GM12878 (cell line): Measurements from ENCODE around the gene POR. TPM values are rescaled to one million over a fixed set of nuclear protein-coding genes. Genes with fewer than 3 reads are reported as not detected.

Experiments
- ATAC-seq: fragments of 200-7000 bp; cut with Tn5 transposase; 3 replicates; pipeline ENCODE4 v1.9.1; 2020; ENCODE audit warnings: mild to moderate bottlenecking, moderate library complexity
- BruUV-seq: library from RNA; stranded (reverse); fragments of 400-500 nt; replicated peaks from 2 replicates; lab custom pipeline; 2021; lab: Mats Ljungman, UMichigan
- CTCF ChIA-PET: fragments of 300-600 bp; sonication (Branson Sonifier 250); formaldehyde crosslinking; extraction: SDS; loops from one replicate; lab custom pipeline; 2021; ENCODE audit warnings: inconsistent platforms; lab: Yijun Ruan, JAX
- POLR2A ChIA-PET: fragments of 350-600 bp; formaldehyde crosslinking; extraction: SDS; loops from one replicate; lab custom pipeline; 2021; ENCODE audit warnings: inconsistent platforms; lab: Charles Lee
- RAD21 ChIA-PET: fragments of 300-600 bp; sonication (Branson Sonifier 250); formaldehyde crosslinking; loops from one replicate; lab custom pipeline; 2023; ENCODE audit warnings: antibody characterized with exemption; ENCODE audit not compliant: unreplicated experiment; lab: Charles Lee
- SMC1A ChIA-PET: fragments of 300-600 bp; sonication (Branson Sonifier 250); formaldehyde crosslinking; loops from one replicate; lab custom pipeline; 2023; ENCODE audit not compliant: unreplicated experiment, uncharacterized antibody; lab: Charles Lee
- DNase-seq: peaks from one replicate; pipeline ENCODE4 v3.0.0-alpha.2; 2011; ENCODE audit warnings: low read depth, low spot score
- FAIRE-seq: peaks from 3 replicates; lab custom pipeline; 2011; peaks lifted over from hg19 to GRCh38; lab: Jason Lieb, UNC
- H2AFZ ChIP-seq: 2 replicates; pipeline ENCODE4 v1.6.0; 2011; ENCODE audit warnings: low read depth, low read length, control low read depth; ENCODE audit not compliant: control insufficient read depth
- H3K27ac ChIP-seq: 2 replicates; pipeline ENCODE4 v1.5.1; 2011; ENCODE audit warnings: control low read depth; ENCODE audit not compliant: control insufficient read depth, insufficient read depth
- H3K27me3 ChIP-seq, 2 experiments: replicated peaks in 1 of 2; 2 replicates each; pipeline versions ENCODE4 v1.6.0 to v1.6.1; 2011; ENCODE audit warnings: low read length in 1 of 2; ENCODE audit not compliant: control insufficient read depth in 2 of 2, insufficient read depth in 2 of 2
- H3K36me3 ChIP-seq, 2 experiments: 2 replicates each; pipeline ENCODE4 v1.5.1; 2011; ENCODE audit warnings: low read length in 1 of 2; ENCODE audit not compliant: control insufficient read depth in 2 of 2, insufficient read depth in 2 of 2
- H3K4me1 ChIP-seq: 2 replicates; pipeline ENCODE4 v1.6.1; 2011; ENCODE audit warnings: mild to moderate bottlenecking, low read length, moderate library complexity, mixed read lengths; ENCODE audit not compliant: control insufficient read depth, insufficient read depth
- H3K4me2 ChIP-seq: 2 replicates; pipeline ENCODE4 v1.6.0; 2011; ENCODE audit warnings: control low read depth; ENCODE audit not compliant: control insufficient read depth, insufficient read depth
- H3K4me3 ChIP-seq: fragments of 200-600 bp; sonication (generic); 2 replicates; pipeline ENCODE4 v1.5.1; 2016
- H3K79me2 ChIP-seq: 2 replicates; pipeline ENCODE4 v1.6.0; 2011; ENCODE audit warnings: low read length; ENCODE audit not compliant: control insufficient read depth, insufficient read depth
- H3K9ac ChIP-seq: 2 replicates; pipeline ENCODE4 v1.8.0; 2011; ENCODE audit warnings: low read length, control low read depth, mixed read lengths; ENCODE audit not compliant: control insufficient read depth, insufficient read depth
- H3K9me3 ChIP-seq: replicated peaks from 3 replicates; pipeline ENCODE4 v1.5.1; 2011; ENCODE audit warnings: mild to moderate bottlenecking, low read length; ENCODE audit not compliant: control insufficient read depth, insufficient read depth
- H4K20me1 ChIP-seq: 2 replicates; pipeline ENCODE4 v1.6.0; 2011; ENCODE audit not compliant: control insufficient read depth, insufficient read depth
- CHD4 ChIP-seq: fragments of 200-600 bp; sonication (generic); IDR thresholded peaks from 2 replicates; pipeline ENCODE4 v1.6.1; 2016; ENCODE audit warnings: mild to moderate bottlenecking
- EGR1 ChIP-seq, 2 experiments: IDR thresholded peaks; 1 replicate in 1 of 2; 2 replicates in 1 of 2; pipeline ENCODE4 v1.6.1; 2011 to 2012; ENCODE audit warnings: low read depth in 2 of 2, low read length in 2 of 2, borderline replicate concordance in 1 of 2, mild to moderate bottlenecking in 1 of 2, moderate library complexity in 1 of 2
- HCFC1 ChIP-seq: fragments of 150-350 bp; IDR thresholded peaks from 2 replicates; pipeline ENCODE4 v1.6.1; 2014; ENCODE audit warnings: low read length
- NFYB ChIP-seq: IDR thresholded peaks from 2 replicates; pipeline ENCODE4 v1.6.1; 2011; ENCODE audit warnings: low read depth, mild to moderate bottlenecking, low read length, improper control_type of control experiment, moderate library complexity; ENCODE audit not compliant: insufficient read depth
- NR2F1 ChIP-seq: fragments of 450-650 bp; conservative IDR thresholded peaks from 2 replicates; pipeline ENCODE4 v1.6.1; 2017; ENCODE audit warnings: mild to moderate bottlenecking
- TCF3 ChIP-seq: IDR thresholded peaks from 2 replicates; pipeline ENCODE4 v1.6.1; 2012; ENCODE audit warnings: low read depth, mild to moderate bottlenecking, low read length, borderline replicate concordance; ENCODE audit not compliant: insufficient read depth
- WGBS: methylation state at CpG from one replicate; pipeline ENCODE4 v1.1.6; 2016; ENCODE audit warnings: low lambda C conversion rate; ENCODE audit not compliant: insufficient replicate concordance, insufficient coverage; ENCODE audit errors: missing lambda C conversion rate; 5-methylcytosine and 5-hydroxymethylcytosine counted together
- in situ Hi-C: fragments of 300-500 bp; cut with MboI; formaldehyde crosslinking; loops from 9 replicates; pipeline ENCODE4 v1.14.3; 2018; ENCODE audit warnings: mixed read lengths
- intact Hi-C: fragments of 100-400 bp; cut with micrococcal nuclease; formaldehyde crosslinking; loops from one replicate; pipeline ENCODE4 v1.14.2; 2022; ENCODE audit not compliant: unreplicated experiment
- polyA plus RNA-seq, 11 experiments: library from polyadenylated mRNA; depleted of rRNA in 4 of 11; unstranded in 6 of 11; stranded (reverse) in 5 of 11; fragments of >200 nt; fragmentation: Nextera tagmentation in 4 of 11; fragmentation: Illumina TruSeq in 1 of 11; extraction: Ambion mirVana in 4 of 11; extraction: Trizol in 1 of 11; gene quantifications; 1 replicate in 1 of 11; 2 replicates in 10 of 11; pipeline versions ENCODE4 v1.2.1 to v1.2.3, GENCODE V29; 2011 to 2016; ENCODE audit warnings: inconsistent platforms in 2 of 11, missing spikeins in 2 of 11, low read depth in 1 of 11
- total RNA-seq, 4 experiments: library from RNA; depleted of rRNA in 3 of 4; stranded (reverse); fragments of >200 nt in 3 of 4; fragmentation: Illumina TruSeq in 1 of 4; extraction: Trizol in 1 of 4; gene quantifications; 2 replicates each; pipeline versions ENCODE4 v1.2.1 to v1.2.3, GENCODE V29; 2013 to 2021
- TF ChIP-seq, protein P1 (sequence below): IDR thresholded peaks from 2 replicates; pipeline ENCODE4 v1.6.1; 2012; ENCODE audit warnings: improper control_type of control experiment, low read depth, low read length; ENCODE audit not compliant: insufficient replicate concordance
- TF ChIP-seq, protein P2 (sequence below): fragments of 450-650 bp; IDR thresholded peaks from 2 replicates; pipeline ENCODE4 v1.6.1; 2017; ENCODE audit warnings: mild to moderate bottlenecking, moderate library complexity
- TF ChIP-seq, protein P3 (sequence below): fragments of 450-650 bp; IDR thresholded peaks from 2 replicates; pipeline ENCODE4 v1.6.1; 2014; ENCODE audit warnings: mild to moderate bottlenecking

POR gene
- total and polyA plus RNA-seq, 10 of the 15 experiments (the other 5 are each of a cell fraction or from before 2014, with no cell fraction given) = 2.2 to 75.8 (median 35.9) TPM

DNA sequence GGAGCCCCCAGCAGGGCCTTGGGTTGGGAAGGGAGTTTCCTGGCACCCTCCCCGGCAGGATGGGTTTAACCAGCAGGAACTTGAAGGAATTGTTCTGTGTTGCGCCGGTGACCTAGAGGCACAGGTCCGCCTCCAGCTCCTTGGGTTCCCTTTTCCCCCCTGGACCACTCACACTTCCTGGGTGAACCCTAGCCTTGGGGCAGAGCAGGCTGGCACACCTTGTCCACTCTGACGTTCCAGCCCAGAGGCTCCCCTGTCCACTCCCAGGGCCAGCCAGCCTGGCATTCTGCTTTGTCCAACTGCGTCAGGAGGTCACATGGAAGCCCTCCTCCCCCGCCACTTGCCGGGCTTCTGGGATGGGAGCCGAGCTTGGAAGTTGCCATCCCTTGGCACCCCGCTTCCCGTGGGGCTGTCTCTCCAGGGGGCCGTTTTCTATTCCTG lies 53.6 kb downstream of the POR start:
- Histone ChIP-seq H4K20me1 (no peaks in the 10 kb centered on the region), H3K27me3 (no peaks in the 10 kb centered on the region), H3K4me3 (no peak overlapping the region), H3K79me2 (no peaks in the 10 kb centered on the region), H2AFZ (no peak overlapping the region), H3K4me2 (no peak overlapping the region), H3K4me1 (no peaks in the 10 kb centered on the region), H3K9me3 (no peaks in the 10 kb centered on the region), H3K9ac (no peak overlapping the region), H3K36me3 (peaks cover 0 to 2% of the 10 kb centered on the region in 2 experiments; a peak in 3 of 4 replicates), H3K27ac (no peak overlapping the region)
- no peak for FAIRE-seq
- POLR2A ChIA-PET = no interaction called here
- no peak for ATAC-seq
- in situ Hi-C loops (no loop called here), intact Hi-C loops (no loop called here)
- SMC1A ChIA-PET = no interaction called here
- DNase-seq = no peak
- RAD21 ChIA-PET = no interaction called here
- BruUV-seq = no TSS peak
- WGBS = 92% methylated on average over 10 of the region's 12 CpGs
- CTCF ChIA-PET = no interaction called here
- TF ChIP-seq CHD4 (no peak), HCFC1 (no peak), EGR1 (IDR thresholded peaks at IDR 0.05; ENCODE audit: borderline replicate concordance in 1 of 2, low read depth in 2 of 2, low read length in 2 of 2) (no peak), NFYB (no peak), NR2F1 (no peak), TCF3 (no peak)
- TF ChIP-seq, protein P1, sequence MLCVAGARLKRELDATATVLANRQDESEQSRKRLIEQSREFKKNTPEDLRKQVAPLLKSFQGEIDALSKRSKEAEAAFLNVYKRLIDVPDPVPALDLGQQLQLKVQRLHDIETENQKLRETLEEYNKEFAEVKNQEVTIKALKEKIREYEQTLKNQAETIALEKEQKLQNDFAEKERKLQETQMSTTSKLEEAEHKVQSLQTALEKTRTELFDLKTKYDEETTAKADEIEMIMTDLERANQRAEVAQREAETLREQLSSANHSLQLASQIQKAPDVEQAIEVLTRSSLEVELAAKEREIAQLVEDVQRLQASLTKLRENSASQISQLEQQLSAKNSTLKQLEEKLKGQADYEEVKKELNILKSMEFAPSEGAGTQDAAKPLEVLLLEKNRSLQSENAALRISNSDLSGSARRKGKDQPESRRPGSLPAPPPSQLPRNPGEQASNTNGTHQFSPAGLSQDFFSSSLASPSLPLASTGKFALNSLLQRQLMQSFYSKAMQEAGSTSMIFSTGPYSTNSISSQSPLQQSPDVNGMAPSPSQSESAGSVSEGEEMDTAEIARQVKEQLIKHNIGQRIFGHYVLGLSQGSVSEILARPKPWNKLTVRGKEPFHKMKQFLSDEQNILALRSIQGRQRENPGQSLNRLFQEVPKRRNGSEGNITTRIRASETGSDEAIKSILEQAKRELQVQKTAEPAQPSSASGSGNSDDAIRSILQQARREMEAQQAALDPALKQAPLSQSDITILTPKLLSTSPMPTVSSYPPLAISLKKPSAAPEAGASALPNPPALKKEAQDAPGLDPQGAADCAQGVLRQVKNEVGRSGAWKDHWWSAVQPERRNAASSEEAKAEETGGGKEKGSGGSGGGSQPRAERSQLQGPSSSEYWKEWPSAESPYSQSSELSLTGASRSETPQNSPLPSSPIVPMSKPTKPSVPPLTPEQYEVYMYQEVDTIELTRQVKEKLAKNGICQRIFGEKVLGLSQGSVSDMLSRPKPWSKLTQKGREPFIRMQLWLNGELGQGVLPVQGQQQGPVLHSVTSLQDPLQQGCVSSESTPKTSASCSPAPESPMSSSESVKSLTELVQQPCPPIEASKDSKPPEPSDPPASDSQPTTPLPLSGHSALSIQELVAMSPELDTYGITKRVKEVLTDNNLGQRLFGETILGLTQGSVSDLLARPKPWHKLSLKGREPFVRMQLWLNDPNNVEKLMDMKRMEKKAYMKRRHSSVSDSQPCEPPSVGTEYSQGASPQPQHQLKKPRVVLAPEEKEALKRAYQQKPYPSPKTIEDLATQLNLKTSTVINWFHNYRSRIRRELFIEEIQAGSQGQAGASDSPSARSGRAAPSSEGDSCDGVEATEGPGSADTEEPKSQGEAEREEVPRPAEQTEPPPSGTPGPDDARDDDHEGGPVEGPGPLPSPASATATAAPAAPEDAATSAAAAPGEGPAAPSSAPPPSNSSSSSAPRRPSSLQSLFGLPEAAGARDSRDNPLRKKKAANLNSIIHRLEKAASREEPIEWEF = no peak
- TF ChIP-seq, protein P2, sequence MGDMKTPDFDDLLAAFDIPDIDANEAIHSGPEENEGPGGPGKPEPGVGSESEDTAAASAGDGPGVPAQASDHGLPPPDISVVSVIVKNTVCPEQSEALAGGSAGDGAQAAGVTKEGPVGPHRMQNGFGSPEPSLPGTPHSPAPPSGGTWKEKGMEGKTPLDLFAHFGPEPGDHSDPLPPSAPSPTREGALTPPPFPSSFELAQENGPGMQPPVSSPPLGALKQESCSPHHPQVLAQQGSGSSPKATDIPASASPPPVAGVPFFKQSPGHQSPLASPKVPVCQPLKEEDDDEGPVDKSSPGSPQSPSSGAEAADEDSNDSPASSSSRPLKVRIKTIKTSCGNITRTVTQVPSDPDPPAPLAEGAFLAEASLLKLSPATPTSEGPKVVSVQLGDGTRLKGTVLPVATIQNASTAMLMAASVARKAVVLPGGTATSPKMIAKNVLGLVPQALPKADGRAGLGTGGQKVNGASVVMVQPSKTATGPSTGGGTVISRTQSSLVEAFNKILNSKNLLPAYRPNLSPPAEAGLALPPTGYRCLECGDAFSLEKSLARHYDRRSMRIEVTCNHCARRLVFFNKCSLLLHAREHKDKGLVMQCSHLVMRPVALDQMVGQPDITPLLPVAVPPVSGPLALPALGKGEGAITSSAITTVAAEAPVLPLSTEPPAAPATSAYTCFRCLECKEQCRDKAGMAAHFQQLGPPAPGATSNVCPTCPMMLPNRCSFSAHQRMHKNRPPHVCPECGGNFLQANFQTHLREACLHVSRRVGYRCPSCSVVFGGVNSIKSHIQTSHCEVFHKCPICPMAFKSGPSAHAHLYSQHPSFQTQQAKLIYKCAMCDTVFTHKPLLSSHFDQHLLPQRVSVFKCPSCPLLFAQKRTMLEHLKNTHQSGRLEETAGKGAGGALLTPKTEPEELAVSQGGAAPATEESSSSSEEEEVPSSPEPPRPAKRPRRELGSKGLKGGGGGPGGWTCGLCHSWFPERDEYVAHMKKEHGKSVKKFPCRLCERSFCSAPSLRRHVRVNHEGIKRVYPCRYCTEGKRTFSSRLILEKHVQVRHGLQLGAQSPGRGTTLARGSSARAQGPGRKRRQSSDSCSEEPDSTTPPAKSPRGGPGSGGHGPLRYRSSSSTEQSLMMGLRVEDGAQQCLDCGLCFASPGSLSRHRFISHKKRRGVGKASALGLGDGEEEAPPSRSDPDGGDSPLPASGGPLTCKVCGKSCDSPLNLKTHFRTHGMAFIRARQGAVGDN = no peak
- TF ChIP-seq, protein P3, sequence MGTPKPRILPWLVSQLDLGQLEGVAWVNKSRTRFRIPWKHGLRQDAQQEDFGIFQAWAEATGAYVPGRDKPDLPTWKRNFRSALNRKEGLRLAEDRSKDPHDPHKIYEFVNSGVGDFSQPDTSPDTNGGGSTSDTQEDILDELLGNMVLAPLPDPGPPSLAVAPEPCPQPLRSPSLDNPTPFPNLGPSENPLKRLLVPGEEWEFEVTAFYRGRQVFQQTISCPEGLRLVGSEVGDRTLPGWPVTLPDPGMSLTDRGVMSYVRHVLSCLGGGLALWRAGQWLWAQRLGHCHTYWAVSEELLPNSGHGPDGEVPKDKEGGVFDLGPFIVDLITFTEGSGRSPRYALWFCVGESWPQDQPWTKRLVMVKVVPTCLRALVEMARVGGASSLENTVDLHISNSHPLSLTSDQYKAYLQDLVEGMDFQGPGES = no peak
